GM21423 (cell line): ENCODE data around the gene CHST9.
"Not testable (repeated sequence)": the region's sequence is repeated elsewhere in the genome, so short reads cannot be mapped to it uniquely, and the experiment has no call there.

Source experiments
- ATAC-seq: cut with Tn5 transposase; IDR thresholded peaks from one replicate; pipeline ENCODE4 v1.9.1; 2021; ENCODE audit warnings: mild to moderate bottlenecking, moderate library complexity; ENCODE audit not compliant: unreplicated experiment

Gene CHST9

GRCh38 chr18:27185025-27185763 lies at the start of gene CHST9:
TSS of gene CHST9 (minus strand) at chr18:27185308. CDS start at chr18:27142809, 42,499 bp downstream.
- ATAC-seq: no peak

- ATAC-seq: not testable (repeated sequence)
Measured at GRCh38 chr18:27232355-27232754, 47.2 kb upstream of the CHST9 start.

GRCh38 chr18:27231671-27232070 lies 46.6 kb upstream of the CHST9 start:
- not testable (repeated sequence) for ATAC-seq

- ATAC-seq: not testable (repeated sequence)
Measured at GRCh38 chr18:27231221-27231620, 46.1 kb upstream of the CHST9 start.

- no peak for ATAC-seq
Measured at GRCh38 chr18:27227721-27228120, 42.6 kb upstream of the CHST9 start.

- no peak for ATAC-seq
Measured at GRCh38 chr18:27226556-27227075, 41.5 kb upstream of the CHST9 start.

GRCh38 chr18:27225947-27226481 lies 40.9 kb upstream of the CHST9 start:
- no peak for ATAC-seq

GRCh38 chr18:27223526-27224291 lies 38.6 kb upstream of the CHST9 start:
- ATAC-seq: no peak

GRCh38 chr18:27214831-27215230 lies 29.7 kb upstream of the CHST9 start:
- no peak for ATAC-seq

- ATAC-seq: no peak
Measured at GRCh38 chr18:27213123-27213717, 28.1 kb upstream of the CHST9 start.

- ATAC-seq: no peak
Measured at GRCh38 chr18:27211569-27211968, 26.5 kb upstream of the CHST9 start.

- no peak for ATAC-seq
Measured at GRCh38 chr18:27206411-27206810, 21.3 kb upstream of the CHST9 start.

GRCh38 chr18:27202741-27203140 lies 17.6 kb upstream of the CHST9 start:
- no peak for ATAC-seq

GRCh38 chr18:27198036-27198435 lies 12.9 kb upstream of the CHST9 start:
- no peak for ATAC-seq

GRCh38 chr18:27188309-27188708 lies 3.2 kb upstream of the CHST9 start:
- ATAC-seq: no peak

GRCh38 chr18:27185897-27186296 lies 789 bp upstream of the CHST9 start:
- no peak for ATAC-seq

- no peak for ATAC-seq
Measured at GRCh38 chr18:27184115-27185024, 738 bp downstream of the CHST9 start.

- no peak for ATAC-seq
Measured at GRCh38 chr18:27181726-27182125, 3.4 kb downstream of the CHST9 start.

- no peak for ATAC-seq
Measured at GRCh38 chr18:27178424-27178823, 6.7 kb downstream of the CHST9 start.

- no peak for ATAC-seq
Measured at GRCh38 chr18:27175914-27176313, 9.2 kb downstream of the CHST9 start.
